ENCODE results near the gene IL27RA.
"Not testable (repeated sequence)": the region's sequence is repeated elsewhere in the genome, so short reads cannot be mapped to it uniquely, and the experiment has no call there.

Gene IL27RA

GRCh38 chr19:14000691-14001375 is 30.7 kb upstream of the IL27RA start:
- no peak for DNase-seq

- DNase-seq = no peak
These were observed 28.9 kb upstream of the IL27RA start for GRCh38 chr19:14002571-14003250.

- no peak for DNase-seq
These were observed 28.1 kb upstream of the IL27RA start for GRCh38 chr19:14003251-14004055.

- DNase-seq = no peak
These were observed 26.8 kb upstream of the IL27RA start for GRCh38 chr19:14004619-14005348.

- DNase-seq = peak; percentile 95
These were observed 26.0 kb upstream of the IL27RA start for GRCh38 chr19:14005349-14006084.

- DNase-seq = peak; percentile 100
These were observed 25.3 kb upstream of the IL27RA start, which contains the start of gene RFX1 for GRCh38 chr19:14006085-14006765. Gene RFX1, minus strand, starts transcription at chr19:14006320. Its CDS starts 12,477 bp downstream, at chr19:13993843.

- DNase-seq = no peak
These were observed 24.6 kb upstream of the IL27RA start for GRCh38 chr19:14006766-14007562.

GRCh38 chr19:14012378-14012915 is 19.1 kb upstream of the IL27RA start:
- DNase-seq = no peak

- DNase-seq = no peak
These were observed 16.0 kb upstream of the IL27RA start for GRCh38 chr19:14015524-14016035.

- DNase-seq = no peak
These were observed 12.5 kb upstream of the IL27RA start for GRCh38 chr19:14019100-14019499.

- not testable (repeated sequence) for DNase-seq
These were observed 11.8 kb upstream of the IL27RA start for GRCh38 chr19:14019739-14020138.

GRCh38 chr19:14021474-14021873 is 10.1 kb upstream of the IL27RA start:
- DNase-seq = no peak

GRCh38 chr19:14022469-14022868 is 9.1 kb upstream of the IL27RA start:
- no peak for DNase-seq

- no peak for DNase-seq
These were observed 7.9 kb upstream of the IL27RA start for GRCh38 chr19:14023404-14024235.

GRCh38 chr19:14026652-14027192 is 4.8 kb upstream of the IL27RA start:
- DNase-seq = not testable (repeated sequence)

- DNase-seq = no peak
These were observed 3.6 kb upstream of the IL27RA start, which contains the start of gene RLN3 for GRCh38 chr19:14027856-14028450. Gene RLN3, plus strand, starts transcription at chr19:14028148. Its CDS starts 57 bp downstream, at chr19:14028205.

GRCh38 chr19:14028901-14029300 is 2.7 kb upstream of the IL27RA start:
- no peak for DNase-seq

GRCh38 chr19:14030997-14031718 is 404 bp upstream of the IL27RA start:
- no peak for DNase-seq
